GM12865 (cell line): ENCODE measurements around the gene CCNC.

Source experiments
- DNase-seq: peaks from one replicate; pipeline ENCODE4 v3.0.0; 2010; ENCODE audit warnings: low read depth
- H3K4me3 ChIP-seq: 2 replicates; pipeline ENCODE4 v1.5.1; 2011; ENCODE audit warnings: mild to moderate bottlenecking, low read depth, low read length, control low read depth
- CTCF ChIP-seq: IDR thresholded peaks from 2 replicates; pipeline ENCODE4 v1.5.1; 2011; ENCODE audit warnings: low read length, control low read depth, low read depth, inconsistent platforms; ENCODE audit not compliant: insufficient read depth; ENCODE audit errors: missing control alignments

CCNC gene

GRCh38 chr6:99522531-99522930 lies 45.9 kb downstream of the CCNC start:
- DNase-seq, result no peak
- H3K4me3 ChIP-seq, result no peak overlapping the region
- no peak for TF ChIP-seq CTCF

GRCh38 chr6:99521633-99522151 lies 46.8 kb downstream of the CCNC start:
- no peak for DNase-seq
- TF ChIP-seq CTCF, result no peak

GRCh38 chr6:99520855-99521632 lies 47.4 kb downstream of the CCNC start:
- peak overlapping the region; percentile 81 for H3K4me3 ChIP-seq
- TF ChIP-seq CTCF, result peak; percentile 80
- peak; percentile 93 for DNase-seq

More at GRCh38 chr6:99521633-99522151, 46.8 kb downstream of the CCNC start:
- H3K4me3 ChIP-seq, result peak overlapping the region; percentile 81

- no peak for DNase-seq
- TF ChIP-seq CTCF, result no peak
- H3K4me3 ChIP-seq, result no peak overlapping the region
These were observed 49.0 kb downstream of the CCNC start for GRCh38 chr6:99519446-99519845.

- no peak for TF ChIP-seq CTCF
- no peak for DNase-seq
- H3K4me3 ChIP-seq, result peak overlapping the region; percentile 81
These were observed 54.4 kb downstream of the CCNC start for GRCh38 chr6:99514089-99514488.

- no peak for DNase-seq
- H3K4me3 ChIP-seq, result no peak overlapping the region
These were observed 56.4 kb downstream of the CCNC start for GRCh38 chr6:99512033-99512432.

More at GRCh38 chr6:99512033-99512432, 56.4 kb downstream of the CCNC start:
- TF ChIP-seq CTCF, result no peak
